Measurements from ENCODE around the gene HOXB9.

DNA sequence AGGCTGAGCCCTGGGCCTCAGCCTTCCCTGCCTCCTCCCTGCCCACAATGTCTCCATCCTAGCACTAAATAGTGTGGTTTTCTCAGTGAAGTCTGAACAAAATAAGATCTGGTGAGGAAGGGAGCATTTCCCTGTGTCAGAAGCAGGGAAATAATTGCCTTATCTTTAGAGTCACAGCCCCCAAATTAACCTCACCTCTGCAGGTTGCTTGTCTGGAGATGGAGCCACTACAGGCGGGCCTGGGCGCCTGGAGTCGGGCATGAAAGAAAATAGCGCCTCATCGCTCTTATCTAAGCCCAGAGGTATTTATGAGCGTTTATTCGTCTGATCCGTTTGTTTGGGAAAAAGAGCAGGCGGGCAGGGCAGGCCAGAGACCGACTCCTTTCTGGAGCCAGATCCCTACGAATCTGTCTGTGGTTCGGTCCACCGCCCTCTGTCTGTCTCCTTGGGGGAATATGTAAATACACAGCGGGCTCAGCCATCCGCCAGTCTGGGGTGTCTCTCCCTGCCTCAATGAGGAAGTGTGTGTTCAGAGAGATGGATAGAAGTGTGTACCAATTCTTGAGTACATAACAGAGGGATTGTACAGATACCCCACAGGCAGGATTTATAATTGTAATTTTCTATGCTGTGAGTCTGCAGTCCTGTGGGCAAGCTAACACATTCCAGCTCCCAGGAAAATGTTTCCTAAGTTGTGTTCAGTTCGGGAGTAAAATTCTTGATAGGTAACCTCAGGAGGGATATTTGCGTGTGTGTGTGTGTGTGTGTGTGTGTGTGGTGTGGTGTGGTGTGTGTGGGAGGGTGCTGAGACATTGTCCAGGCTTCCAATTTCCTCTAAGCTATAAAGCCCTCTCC is 25.7 kb downstream of the HOXB9 start:
- no peak for TF ChIP-seq EZH2 (IDR thresholded peaks at IDR 0.05; ENCODE audit: insufficient read depth, low read length)
- TF ChIP-seq, protein P1, sequence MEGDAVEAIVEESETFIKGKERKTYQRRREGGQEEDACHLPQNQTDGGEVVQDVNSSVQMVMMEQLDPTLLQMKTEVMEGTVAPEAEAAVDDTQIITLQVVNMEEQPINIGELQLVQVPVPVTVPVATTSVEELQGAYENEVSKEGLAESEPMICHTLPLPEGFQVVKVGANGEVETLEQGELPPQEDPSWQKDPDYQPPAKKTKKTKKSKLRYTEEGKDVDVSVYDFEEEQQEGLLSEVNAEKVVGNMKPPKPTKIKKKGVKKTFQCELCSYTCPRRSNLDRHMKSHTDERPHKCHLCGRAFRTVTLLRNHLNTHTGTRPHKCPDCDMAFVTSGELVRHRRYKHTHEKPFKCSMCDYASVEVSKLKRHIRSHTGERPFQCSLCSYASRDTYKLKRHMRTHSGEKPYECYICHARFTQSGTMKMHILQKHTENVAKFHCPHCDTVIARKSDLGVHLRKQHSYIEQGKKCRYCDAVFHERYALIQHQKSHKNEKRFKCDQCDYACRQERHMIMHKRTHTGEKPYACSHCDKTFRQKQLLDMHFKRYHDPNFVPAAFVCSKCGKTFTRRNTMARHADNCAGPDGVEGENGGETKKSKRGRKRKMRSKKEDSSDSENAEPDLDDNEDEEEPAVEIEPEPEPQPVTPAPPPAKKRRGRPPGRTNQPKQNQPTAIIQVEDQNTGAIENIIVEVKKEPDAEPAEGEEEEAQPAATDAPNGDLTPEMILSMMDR (IDR thresholded peaks at IDR 0.05; ENCODE audit: insufficient read depth, low read depth, low read length): no peak

Measured in astrocyte (in vitro differentiated cells and primary cell).